CD4-positive, CD25-positive, alpha-beta regulatory T cell (primary cell): ENCODE results near the gene ALK. TPM values are rescaled to one million over a fixed set of nuclear protein-coding genes. Genes with fewer than 3 reads are reported as not detected.

Experiments
- ATAC-seq, 2 donors: fragments of 150-1000 bp; cut with Tn5 transposase; one replicate each; pipeline ENCODE4 v1.10.0; 2021; ENCODE audit warnings: low read depth in 2 of 2, moderate number of reproducible peaks in 2 of 2, moderate library complexity in 1 of 2
- DNase-seq, 3 donors: peaks; one replicate each; pipeline versions ENCODE4 v3.0.0 to v3.0.0-alpha.2; 2012 to 2022; ENCODE audit warnings: mixed read lengths in 1 of 3
- H3K27ac ChIP-seq: one replicate; pipeline ENCODE4 v1.7.0; 2013; ENCODE audit warnings: mild to moderate bottlenecking, low read length; ENCODE audit not compliant: insufficient read depth, poor library complexity, severe bottlenecking
- H3K27me3 ChIP-seq: one replicate; pipeline ENCODE4 v1.7.0; 2013; ENCODE audit warnings: low read length; ENCODE audit not compliant: control insufficient read depth, insufficient read depth
- H3K36me3 ChIP-seq: one replicate; pipeline ENCODE4 v1.7.0; 2013; ENCODE audit warnings: mild to moderate bottlenecking, low read length, moderate library complexity; ENCODE audit not compliant: control insufficient read depth, insufficient read depth
- H3K4me1 ChIP-seq: 2 replicates; pipeline ENCODE4 v1.7.0; 2013; ENCODE audit warnings: mild to moderate bottlenecking, low read length; ENCODE audit not compliant: insufficient read depth, control insufficient read depth, poor library complexity, severe bottlenecking
- H3K4me3 ChIP-seq: one replicate; pipeline ENCODE4 v1.7.0; 2013; ENCODE audit warnings: low read depth, mild to moderate bottlenecking, low read length, moderate library complexity
- H3K9me3 ChIP-seq, 2 experiments: 1 replicate in 1 of 2; 2 replicates in 1 of 2; pipeline ENCODE4 v1.7.0; 2013; ENCODE audit warnings: low read length in 2 of 2, mild to moderate bottlenecking in 1 of 2, moderate library complexity in 1 of 2; ENCODE audit not compliant: control insufficient read depth in 2 of 2
- H3K27ac Mint-ChIP-seq, 3 donors: one replicate each; pipeline ENCODE4 v1.8.0; 2020 to 2022; ENCODE audit warnings: mild to moderate bottlenecking in 3 of 3, mixed read lengths in 3 of 3, moderate library complexity in 2 of 3
- H3K27me3 Mint-ChIP-seq: one replicate; pipeline ENCODE4 v1.8.0; 2022; ENCODE audit warnings: mild to moderate bottlenecking, mixed read lengths
- H3K36me3 Mint-ChIP-seq: one replicate; pipeline ENCODE4 v1.8.0; 2020; ENCODE audit warnings: mixed read lengths
- H3K4me1 Mint-ChIP-seq, 4 donors: one replicate each; pipeline ENCODE4 v1.8.0; 2020 to 2022; ENCODE audit warnings: mixed read lengths in 4 of 4, mild to moderate bottlenecking in 1 of 4
- H3K4me3 Mint-ChIP-seq, 4 donors: one replicate each; pipeline ENCODE4 v1.8.0; 2020 to 2022; ENCODE audit warnings: mild to moderate bottlenecking in 4 of 4, mixed read lengths in 4 of 4, moderate library complexity in 3 of 4
- H3K9me3 Mint-ChIP-seq, 7 donors: one replicate each; pipeline ENCODE4 v1.8.0; 2020 to 2022; ENCODE audit warnings: mixed read lengths in 7 of 7, mild to moderate bottlenecking in 3 of 7, moderate library complexity in 2 of 7
- polyA plus RNA-seq, 4 donors: library from polyadenylated mRNA; unstranded; fragments of 300-500 nt; fragmentation: Illumina TruSeq; gene quantifications; one replicate each; pipeline ENCODE4 v1.2.3, GENCODE V29; 2021
- total RNA-seq: library from RNA; stranded (reverse); gene quantifications from one replicate; pipeline ENCODE4 v1.2.3, GENCODE V29; 2022

ALK gene
- total and polyA plus RNA-seq, 5 donors from 2014 or later, result not detected

DNA sequence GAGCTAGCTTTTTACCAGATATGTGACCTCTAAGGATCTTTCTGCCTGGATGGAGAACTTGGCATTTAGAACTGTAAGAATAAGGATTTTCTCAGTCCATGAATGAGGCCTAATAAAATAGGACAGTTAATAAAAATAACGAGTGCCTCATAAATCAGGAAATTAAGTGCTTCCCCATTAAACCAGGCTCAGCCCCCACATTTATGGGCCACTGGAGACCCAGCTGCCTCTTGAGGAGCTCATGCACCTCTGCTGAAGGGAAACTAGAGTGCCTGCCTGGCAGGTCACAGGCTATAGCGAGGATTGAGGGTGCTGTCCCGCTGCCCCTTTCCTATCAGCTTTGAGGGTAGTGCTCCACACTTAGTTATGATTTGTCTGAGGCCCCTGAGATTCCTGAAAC lies 158.0 kb downstream of the ALK start:
- H3K36me3 ChIP-seq, result no peaks in the 10 kb centered on the region
- Mint-ChIP-seq H3K36me3 (no peaks in the 10 kb centered on the region), H3K27me3 (no peaks in the 10 kb centered on the region), H3K4me3 (no peak overlapping the region), H3K27ac (no peak overlapping the region), H3K4me1 (no peaks in the 10 kb centered on the region), H3K9me3 (peaks cover 0 to 2% (median 0%) of the 10 kb centered on the region in 7 donors)
- no peaks in the 10 kb centered on the region for H3K4me1 ChIP-seq
- H3K27ac ChIP-seq, result no peak overlapping the region
- no peak overlapping the region for H3K4me3 ChIP-seq
- H3K9me3 ChIP-seq, result no peaks in the 10 kb centered on the region
- DNase-seq, result no peak
- H3K27me3 ChIP-seq, result no peaks in the 10 kb centered on the region
- no peak for ATAC-seq

DNA sequence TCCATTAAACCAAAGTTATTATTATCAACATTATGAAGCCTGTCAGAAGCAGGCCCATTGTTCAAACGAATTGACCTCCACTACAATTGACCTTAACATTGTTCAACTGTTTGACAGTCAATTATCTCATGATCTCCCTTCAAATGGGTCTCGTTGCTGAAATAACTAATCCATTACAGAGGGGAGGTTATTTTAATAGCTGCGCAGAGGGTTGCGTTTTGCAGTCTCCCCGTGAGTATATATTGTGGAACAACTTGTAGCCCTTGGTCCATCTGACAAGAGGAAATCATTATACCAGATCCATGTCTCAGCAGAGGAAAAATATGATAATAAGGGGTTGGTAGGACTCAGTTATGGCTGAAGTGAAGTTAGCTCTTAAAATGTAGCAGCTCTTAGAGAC lies 159.1 kb downstream of the ALK start:
- peaks cover 0 to 2% (median 0%) of the 10 kb centered on the region in 7 donors for H3K9me3 Mint-ChIP-seq
- no peak for DNase-seq

DNA sequence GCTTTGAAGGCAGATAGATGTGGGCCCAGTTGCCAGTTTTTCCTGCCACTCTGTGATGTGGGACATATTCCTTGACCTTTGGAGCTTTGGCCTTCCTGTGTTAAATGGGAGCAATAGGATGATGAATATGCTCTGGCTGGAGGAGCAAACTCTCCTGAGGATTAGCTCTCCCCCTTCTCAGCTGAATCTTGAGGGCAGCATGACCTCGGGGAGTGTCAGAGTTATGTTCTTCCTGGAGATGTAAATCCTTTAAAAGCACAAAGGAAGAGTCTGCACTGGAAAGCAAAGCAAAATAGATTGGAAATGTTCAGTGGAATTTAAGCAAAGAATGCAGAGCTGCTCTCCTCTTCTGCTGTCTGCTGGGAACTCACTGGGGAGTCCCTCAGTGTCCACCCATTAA lies 160.1 kb downstream of the ALK start:
- Histone ChIP-seq H3K4me1 (no peaks in the 10 kb centered on the region), H3K36me3 (no peaks in the 10 kb centered on the region), H3K27me3 (no peaks in the 10 kb centered on the region), H3K27ac (no peak overlapping the region), H3K4me3 (no peak overlapping the region), H3K9me3 (no peaks in the 10 kb centered on the region)
- Mint-ChIP-seq H3K9me3 (peaks cover 0 to 2% (median 0%) of the 10 kb centered on the region in 7 donors), H3K4me1 (no peaks in the 10 kb centered on the region), H3K36me3 (no peaks in the 10 kb centered on the region), H3K4me3 (no peak overlapping the region), H3K27me3 (no peaks in the 10 kb centered on the region), H3K27ac (no peak overlapping the region)
- DNase-seq (no peak), ATAC-seq (no peak)

More for the DNA sequence above, 159.1 kb downstream of the ALK start:
- no peaks in the 10 kb centered on the region for H3K4me1 Mint-ChIP-seq
- H3K27me3 Mint-ChIP-seq, result no peaks in the 10 kb centered on the region
- no peaks in the 10 kb centered on the region for H3K27me3 ChIP-seq
- no peaks in the 10 kb centered on the region for H3K36me3 ChIP-seq
- no peak overlapping the region for H3K27ac ChIP-seq
- H3K36me3 Mint-ChIP-seq, result no peaks in the 10 kb centered on the region
- no peak overlapping the region for H3K4me3 ChIP-seq
- no peaks in the 10 kb centered on the region for H3K9me3 ChIP-seq
- H3K4me3 Mint-ChIP-seq, result no peak overlapping the region
- ATAC-seq, result no peak
- no peak overlapping the region for H3K27ac Mint-ChIP-seq
- H3K4me1 ChIP-seq, result no peaks in the 10 kb centered on the region

DNA sequence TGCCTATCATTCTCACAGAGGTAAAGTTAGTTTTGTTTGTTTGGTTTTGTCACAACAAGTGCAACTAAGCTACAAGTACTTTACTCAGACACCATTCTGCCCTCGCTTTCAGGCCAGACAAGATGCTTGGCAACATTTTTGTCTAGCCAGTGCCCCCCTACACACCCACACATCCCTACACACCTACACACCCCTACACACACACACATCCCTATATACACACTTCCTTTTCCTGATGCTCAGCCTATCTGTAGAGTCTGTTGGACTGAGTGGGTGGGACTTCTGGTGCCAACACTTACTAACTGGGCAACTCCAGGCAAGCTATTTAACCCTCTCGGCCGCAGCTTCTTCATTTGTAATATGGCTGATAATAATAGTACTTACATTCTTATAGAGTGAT lies 161.4 kb downstream of the ALK start:
- no peaks in the 10 kb centered on the region for H3K36me3 Mint-ChIP-seq
- H3K4me3 Mint-ChIP-seq, result no peak overlapping the region
- H3K4me1 ChIP-seq, result no peaks in the 10 kb centered on the region

DNA sequence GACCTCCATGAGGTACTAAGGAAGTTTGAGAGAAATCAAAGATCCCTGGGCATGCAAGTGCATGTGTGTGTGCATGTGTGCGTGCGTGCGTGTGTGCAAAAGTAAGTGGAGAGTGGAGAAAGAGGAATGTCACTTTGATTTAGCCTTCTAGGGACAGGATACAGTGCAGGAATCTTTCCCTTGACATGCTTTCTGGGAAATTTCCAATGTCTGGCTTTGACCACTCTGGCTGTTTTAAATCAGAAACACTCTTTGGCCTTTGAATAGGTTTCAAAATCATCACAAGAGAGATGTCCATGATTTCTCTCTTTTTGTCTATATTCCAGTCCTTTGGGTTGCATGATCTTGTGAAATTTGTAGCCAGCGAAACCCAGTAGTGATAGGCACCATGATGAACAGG lies 162.0 kb downstream of the ALK start:
- no peaks in the 10 kb centered on the region for H3K4me1 ChIP-seq
- Mint-ChIP-seq H3K27me3 (no peaks in the 10 kb centered on the region), H3K4me3 (no peak overlapping the region), H3K4me1 (no peaks in the 10 kb centered on the region), H3K27ac (no peak overlapping the region), H3K9me3 (peaks cover 0 to 2% (median 0%) of the 10 kb centered on the region in 7 donors), H3K36me3 (no peaks in the 10 kb centered on the region)
- no peak for DNase-seq
- H3K4me3 ChIP-seq, result no peak overlapping the region
- H3K9me3 ChIP-seq, result no peaks in the 10 kb centered on the region
- H3K27me3 ChIP-seq, result no peaks in the 10 kb centered on the region
- no peak overlapping the region for H3K27ac ChIP-seq
- ATAC-seq, result no peak
- H3K36me3 ChIP-seq, result no peaks in the 10 kb centered on the region

More for the DNA sequence above, 161.4 kb downstream of the ALK start:
- Mint-ChIP-seq H3K9me3 (peaks cover 0 to 2% (median 0%) of the 10 kb centered on the region in 7 donors), H3K27me3 (no peaks in the 10 kb centered on the region), H3K4me1 (no peaks in the 10 kb centered on the region), H3K27ac (no peak overlapping the region)
- Histone ChIP-seq H3K4me3 (no peak overlapping the region), H3K27me3 (no peaks in the 10 kb centered on the region), H3K9me3 (no peaks in the 10 kb centered on the region), H3K36me3 (no peaks in the 10 kb centered on the region), H3K27ac (no peak overlapping the region)
- DNase-seq, result no peak
- no peak for ATAC-seq

DNA sequence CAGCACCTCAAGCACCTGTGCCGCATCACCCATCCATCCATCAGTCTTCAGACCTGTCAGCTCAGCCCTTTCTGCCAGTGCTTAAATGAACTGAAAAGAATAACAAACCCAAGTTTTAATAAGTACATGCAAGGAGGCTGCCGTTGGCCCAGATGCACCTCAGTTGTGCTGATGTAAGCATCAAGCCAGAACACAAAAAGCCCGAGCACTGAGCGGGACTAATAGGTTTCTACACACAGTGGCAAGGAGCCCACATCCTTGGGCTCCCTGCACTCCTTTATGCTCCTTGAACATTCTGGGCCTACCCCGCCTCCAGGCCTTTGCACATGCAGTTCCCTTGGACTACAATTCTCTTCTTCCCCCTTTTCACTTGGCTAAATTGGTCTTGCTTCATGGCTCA lies 165.6 kb downstream of the ALK start:
- H3K36me3 ChIP-seq, result no peaks in the 10 kb centered on the region
- ATAC-seq, result no peak
- H3K4me1 ChIP-seq, result no peaks in the 10 kb centered on the region
- Mint-ChIP-seq H3K36me3 (no peaks in the 10 kb centered on the region), H3K4me1 (no peaks in the 10 kb centered on the region), H3K27ac (no peak overlapping the region), H3K4me3 (no peak overlapping the region), H3K9me3 (peaks cover 0 to 4% (median 0%) of the 10 kb centered on the region in 7 donors), H3K27me3 (no peaks in the 10 kb centered on the region)
- H3K9me3 ChIP-seq, result no peaks in the 10 kb centered on the region
- no peaks in the 10 kb centered on the region for H3K27me3 ChIP-seq
- no peak for DNase-seq
- H3K4me3 ChIP-seq, result no peak overlapping the region
- no peak overlapping the region for H3K27ac ChIP-seq

DNA sequence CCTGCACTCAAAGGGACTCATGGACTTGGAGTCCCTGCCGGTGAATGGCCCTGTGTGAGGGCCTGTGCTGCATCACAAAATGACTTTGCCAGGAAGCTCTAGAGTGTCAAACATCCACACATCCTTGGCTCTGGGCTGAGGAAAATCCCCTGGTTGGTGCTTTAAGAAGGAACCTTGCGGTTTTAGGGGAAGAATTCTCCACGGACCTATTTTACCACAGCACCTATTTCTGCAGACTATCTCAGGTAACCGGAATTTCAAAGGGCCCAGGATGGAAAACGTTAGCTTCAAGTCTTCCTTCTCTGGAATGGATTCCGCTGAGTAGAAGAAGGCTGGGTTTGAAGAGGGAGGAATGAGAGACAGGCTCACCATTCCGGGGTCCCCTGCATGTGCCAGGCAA lies 166.2 kb downstream of the ALK start:
- Mint-ChIP-seq H3K4me1 (no peaks in the 10 kb centered on the region), H3K9me3 (peaks cover 0 to 4% (median 0%) of the 10 kb centered on the region in 7 donors), H3K27ac (no peak overlapping the region), H3K36me3 (no peaks in the 10 kb centered on the region), H3K27me3 (peaks cover 3% of the 10 kb centered on the region), H3K4me3 (no peak overlapping the region)
- DNase-seq (no peak), ATAC-seq (no peak)
- H3K27ac ChIP-seq, result no peak overlapping the region
- H3K9me3 ChIP-seq, result no peaks in the 10 kb centered on the region
- H3K27me3 ChIP-seq, result no peaks in the 10 kb centered on the region
- no peaks in the 10 kb centered on the region for H3K4me1 ChIP-seq
- no peaks in the 10 kb centered on the region for H3K36me3 ChIP-seq
- no peak overlapping the region for H3K4me3 ChIP-seq

DNA sequence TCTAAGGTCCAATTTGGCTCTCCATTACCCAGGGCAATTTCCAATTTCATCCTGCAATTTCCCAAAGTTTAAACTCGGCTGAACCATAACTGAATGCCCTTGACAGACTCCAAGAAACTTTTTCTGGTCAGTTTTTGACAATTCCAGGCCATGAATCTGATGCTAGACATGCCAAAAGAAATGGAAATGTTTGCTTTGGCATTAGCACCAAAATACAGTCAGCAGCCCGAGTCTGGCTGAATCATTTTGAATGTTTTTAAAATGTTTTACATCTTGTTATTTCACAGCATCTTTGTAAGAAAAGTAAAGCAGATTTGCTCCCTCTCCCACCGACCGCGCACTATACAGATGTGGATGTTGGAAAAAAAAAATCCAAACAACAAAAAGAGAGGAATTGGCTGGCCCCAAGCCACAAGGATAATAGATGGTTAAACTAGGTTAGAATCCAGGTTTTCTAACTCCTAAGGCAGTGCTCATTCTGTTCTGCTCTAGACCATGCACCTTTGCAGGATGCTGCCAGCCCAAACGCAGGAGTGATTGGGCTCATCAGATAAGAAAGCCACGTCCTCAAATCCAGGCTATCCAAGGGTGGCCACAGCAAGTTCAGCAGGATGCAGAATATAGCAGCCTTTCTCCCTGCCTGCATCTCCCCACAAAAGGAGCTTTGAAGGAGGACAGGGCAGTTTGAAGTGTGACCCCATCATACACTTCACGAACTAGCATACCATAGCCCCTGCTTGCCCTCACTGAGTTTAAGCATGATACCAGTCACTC lies 167.5 kb downstream of the ALK start:
- H3K27ac Mint-ChIP-seq, result no peak overlapping the region
- H3K4me3 ChIP-seq, result no peak overlapping the region
- H3K4me3 Mint-ChIP-seq, result no peak overlapping the region

More for the DNA sequence above, 167.5 kb downstream of the ALK start:
- no peak for DNase-seq
- H3K36me3 Mint-ChIP-seq, result no peaks in the 10 kb centered on the region
- peaks cover 9% of the 10 kb centered on the region for H3K27me3 Mint-ChIP-seq
- Histone ChIP-seq H3K27me3 (no peaks in the 10 kb centered on the region), H3K4me1 (no peaks in the 10 kb centered on the region), H3K36me3 (no peaks in the 10 kb centered on the region), H3K9me3 (no peaks in the 10 kb centered on the region), H3K27ac (no peak overlapping the region)
- ATAC-seq, result no peak
- H3K9me3 Mint-ChIP-seq, result peaks cover 0 to 4% (median 0%) of the 10 kb centered on the region in 7 donors
- no peaks in the 10 kb centered on the region for H3K4me1 Mint-ChIP-seq
